Suprapubic skin (tissue), 4 donors: ENCODE data around the gene PPT1. TPM values are rescaled to one million over a fixed set of nuclear protein-coding genes. Genes with fewer than 3 reads are reported as not detected.

Experiments
- DNase-seq, 2 donors: peaks; one replicate each; pipeline ENCODE4 v3.0.0-alpha.2; 2019; ENCODE audit warnings: low spot score in 2 of 2
- H3K27ac ChIP-seq: fragments of 200-600 bp; sonication (generic); one replicate; pipeline ENCODE4 v1.5.1; 2019
- H3K27me3 ChIP-seq: fragments of 200-600 bp; sonication (generic); one replicate; pipeline ENCODE4 v1.5.1; 2019
- H3K36me3 ChIP-seq: fragments of 200-600 bp; sonication (generic); one replicate; pipeline ENCODE4 v1.5.1; 2019
- H3K4me1 ChIP-seq: fragments of 200-600 bp; sonication (generic); one replicate; pipeline ENCODE4 v1.5.1; 2019
- H3K4me3 ChIP-seq: fragments of 200-600 bp; sonication (generic); one replicate; pipeline ENCODE4 v1.5.1; 2019; ENCODE audit warnings: mild to moderate bottlenecking
- H3K9me3 ChIP-seq: fragments of 200-600 bp; sonication (generic); one replicate; pipeline ENCODE4 v1.5.1; 2019
- CTCF ChIP-seq, 2 donors: fragments of 200-600 bp in 1 of 2; fragments of 450-650 bp in 1 of 2; sonication (generic) in 1 of 2; IDR thresholded peaks; one replicate each; pipeline ENCODE4 v1.5.1; 2016 to 2019; ENCODE audit warnings: antibody characterized with exemption in 2 of 2, mild to moderate bottlenecking in 1 of 2, moderate library complexity in 1 of 2
- EP300 ChIP-seq: sonication (generic); formaldehyde crosslinking; IDR thresholded peaks from one replicate; pipeline ENCODE4 v1.6.1; 2017; ENCODE audit warnings: antibody characterized with exemption
- POLR2A ChIP-seq, 2 donors: fragments of 450-650 bp; IDR thresholded peaks; one replicate each; pipeline ENCODE4 v1.6.1; 2017; ENCODE audit warnings: antibody characterized with exemption in 2 of 2, mild to moderate bottlenecking in 2 of 2, moderate library complexity in 2 of 2
- POLR2AphosphoS5 ChIP-seq, 3 donors: sonication (generic); formaldehyde crosslinking; IDR thresholded peaks; one replicate each; pipeline ENCODE4 v1.6.1; 2017; ENCODE audit warnings: antibody characterized with exemption in 3 of 3
- WGBS: methylation state at CpG from one replicate; pipeline ENCODE4 v1.1.5; 2018; 5-methylcytosine and 5-hydroxymethylcytosine counted together
- total RNA-seq, 4 donors: library from RNA; depleted of rRNA; stranded (reverse); fragments of >200 nt; gene quantifications; one replicate each; pipeline ENCODE4 v1.1.0, GENCODE V29; 2016

The PPT1 gene
- total RNA-seq, 4 donors from 2014 or later: 33.5 to 57.7 (median 42.6) TPM

GRCh38 chr1:40120128-40120527 is 23.1 kb upstream of the PPT1 start:
- Histone ChIP-seq H3K27me3 (peaks cover 12% of the 10 kb centered on the region), H3K27ac (no peak overlapping the region), H3K4me3 (no peak overlapping the region), H3K9me3 (no peaks in the 10 kb centered on the region), H3K4me1 (no peaks in the 10 kb centered on the region), H3K36me3 (no peaks in the 10 kb centered on the region)
- DNase-seq: no peak
- TF ChIP-seq POLR2AphosphoS5 (IDR thresholded peaks at IDR 0.05): no peak
- no peak for TF ChIP-seq CTCF (IDR thresholded peaks at IDR 0.05)
- no peak for TF ChIP-seq EP300
- no peak for TF ChIP-seq POLR2A (IDR thresholded peaks at IDR 0.05)
- WGBS: 85% methylated on average over 7 of the region's 7 CpGs

DNA sequence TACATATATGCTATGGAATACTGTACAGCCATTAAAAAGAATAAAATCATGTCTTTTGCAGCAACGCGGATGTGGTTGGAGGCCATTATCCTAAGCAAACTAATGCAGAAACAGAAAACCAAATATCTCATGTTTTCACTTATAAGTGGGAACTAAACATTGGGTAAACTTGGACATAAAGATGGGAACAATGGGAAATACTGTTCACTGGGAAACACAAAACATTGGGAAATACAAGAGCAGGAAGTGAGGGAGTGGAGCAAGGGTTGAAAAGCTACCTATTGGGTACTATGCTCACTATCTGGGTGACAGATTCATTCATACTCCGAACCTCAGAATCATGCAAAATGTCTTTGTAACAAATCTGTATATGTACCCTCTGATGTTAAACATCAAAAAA is 17.3 kb upstream of the PPT1 start:
- H3K4me3 ChIP-seq: no peak overlapping the region
- H3K9me3 ChIP-seq: no peaks in the 10 kb centered on the region
- H3K27me3 ChIP-seq: peaks cover 10% of the 10 kb centered on the region
- TF ChIP-seq CTCF (IDR thresholded peaks at IDR 0.05): no peak
- no peak for TF ChIP-seq POLR2AphosphoS5 (IDR thresholded peaks at IDR 0.05)
- TF ChIP-seq POLR2A (IDR thresholded peaks at IDR 0.05): no peak
- TF ChIP-seq EP300: no peak
- DNase-seq: no peak
- no peaks in the 10 kb centered on the region for H3K36me3 ChIP-seq
- H3K4me1 ChIP-seq: no peaks in the 10 kb centered on the region
- 87% methylated on average over 3 of the region's 3 CpGs for WGBS
- no peak overlapping the region for H3K27ac ChIP-seq

GRCh38 chr1:40110389-40110788 is 13.3 kb upstream of the PPT1 start:
- Histone ChIP-seq H3K4me3 (no peak overlapping the region), H3K27me3 (peaks cover 5% of the 10 kb centered on the region), H3K27ac (no peak overlapping the region), H3K4me1 (peaks cover 7% of the 10 kb centered on the region), H3K9me3 (no peaks in the 10 kb centered on the region), H3K36me3 (no peaks in the 10 kb centered on the region)
- DNase-seq: no peak
- TF ChIP-seq POLR2AphosphoS5 (IDR thresholded peaks at IDR 0.05) (no peak), CTCF (IDR thresholded peaks at IDR 0.05) (no peak), EP300 (no peak), POLR2A (IDR thresholded peaks at IDR 0.05) (no peak)

GRCh38 chr1:40107290-40107959 is 10.4 kb upstream of the PPT1 start:
- H3K9me3 ChIP-seq: no peaks in the 10 kb centered on the region
- 60% methylated on average over 6 of the region's 6 CpGs for WGBS
- no peak overlapping the region for H3K4me3 ChIP-seq
- H3K36me3 ChIP-seq: no peaks in the 10 kb centered on the region
- H3K27ac ChIP-seq: peak overlapping the region; percentile 20
- no peaks in the 10 kb centered on the region for H3K27me3 ChIP-seq
- DNase-seq: no peak
- no peak for TF ChIP-seq POLR2AphosphoS5 (IDR thresholded peaks at IDR 0.05)
- H3K4me1 ChIP-seq: peaks cover 7% of the 10 kb centered on the region

DNA sequence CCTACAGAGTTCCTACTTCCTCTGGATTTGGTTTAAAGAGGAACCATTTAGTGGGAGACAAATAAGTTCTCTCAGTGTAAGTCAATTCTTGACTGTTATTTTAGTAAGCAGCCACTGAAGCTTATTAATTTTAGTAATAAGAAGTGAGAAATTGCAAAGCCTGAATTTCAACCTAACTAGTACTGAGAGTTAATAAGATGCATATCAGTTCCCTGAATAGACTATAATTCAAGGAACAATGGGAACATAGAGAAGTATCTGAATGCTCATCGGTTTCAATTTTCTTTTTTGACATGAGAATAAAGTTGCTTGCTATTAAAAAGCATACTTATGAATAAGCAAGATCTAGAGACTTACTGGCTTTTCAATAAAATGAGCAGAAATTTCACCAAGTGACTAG is 8.0 kb upstream of the PPT1 start:
- H3K9me3 ChIP-seq: no peaks in the 10 kb centered on the region
- peaks cover 7% of the 10 kb centered on the region for H3K4me1 ChIP-seq
- TF ChIP-seq CTCF (IDR thresholded peaks at IDR 0.05) (no peak), POLR2AphosphoS5 (IDR thresholded peaks at IDR 0.05) (no peak), EP300 (no peak), POLR2A (IDR thresholded peaks at IDR 0.05) (no peak)
- no peak for DNase-seq
- no peaks in the 10 kb centered on the region for H3K36me3 ChIP-seq
- H3K4me3 ChIP-seq: no peak overlapping the region
- WGBS: 77% methylated on average over 1 of the region's 1 CpG
- no peaks in the 10 kb centered on the region for H3K27me3 ChIP-seq
- no peak overlapping the region for H3K27ac ChIP-seq

DNA sequence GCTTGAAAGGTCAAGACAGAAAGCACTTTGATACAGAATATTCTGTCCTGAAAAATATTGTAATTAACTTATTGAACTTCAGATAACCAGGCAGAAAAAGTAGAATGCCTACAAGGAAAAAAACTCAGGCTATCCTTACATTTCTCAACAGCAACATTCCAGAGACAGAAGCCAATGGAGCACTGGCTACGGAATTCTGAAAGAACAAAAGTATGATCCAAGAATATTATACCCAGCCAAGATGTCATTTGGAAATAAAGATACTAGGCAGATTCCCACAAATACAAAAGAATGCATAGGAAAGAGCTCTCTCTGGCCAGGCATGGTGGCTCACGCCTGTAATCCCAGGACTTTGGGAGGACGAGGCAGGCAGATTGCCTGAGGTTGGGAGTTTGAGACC is 5.8 kb upstream of the PPT1 start:
- TF ChIP-seq POLR2A (IDR thresholded peaks at IDR 0.05) (no peak), EP300 (no peak), CTCF (IDR thresholded peaks at IDR 0.05) (no peak), POLR2AphosphoS5 (IDR thresholded peaks at IDR 0.05) (no peak)
- Histone ChIP-seq H3K36me3 (no peaks in the 10 kb centered on the region), H3K9me3 (no peaks in the 10 kb centered on the region), H3K27me3 (no peaks in the 10 kb centered on the region), H3K27ac (no peak overlapping the region), H3K4me1 (peaks cover 6% of the 10 kb centered on the region), H3K4me3 (no peak overlapping the region)
- 83% methylated on average over 3 of the region's 3 CpGs for WGBS
- DNase-seq: no peak
